Astrocyte (in vitro differentiated cells and primary cell): ENCODE measurements around the gene CSK. TPM values are rescaled to one million over a fixed set of nuclear protein-coding genes. Genes with fewer than 3 reads are reported as not detected.

Source experiments
- DNase-seq: peaks from one replicate; pipeline ENCODE4 v3.0.0-alpha.2; 2010; ENCODE audit warnings: low read depth
- FAIRE-seq: peaks from 2 replicates; lab custom pipeline; 2011; peaks lifted over from hg19 to GRCh38; lab: Jason Lieb, UNC
- H2AFZ ChIP-seq: 2 replicates; pipeline ENCODE4 v1.6.0; 2012; ENCODE audit warnings: low read depth, low read length, inconsistent platforms
- H3K27ac ChIP-seq: 2 replicates; pipeline ENCODE4 v1.5.1; 2011; ENCODE audit warnings: low read depth, low read length, inconsistent platforms
- H3K27me3 ChIP-seq: 2 replicates; pipeline ENCODE4 v1.6.0; 2011; ENCODE audit warnings: low read length, inconsistent platforms; ENCODE audit not compliant: insufficient read depth
- H3K36me3 ChIP-seq: 2 replicates; pipeline ENCODE4 v1.5.1; 2011; ENCODE audit warnings: low read length, inconsistent platforms; ENCODE audit not compliant: insufficient read depth
- H3K4me1 ChIP-seq: 2 replicates; pipeline ENCODE4 v1.5.1; 2011; ENCODE audit warnings: low read length, inconsistent platforms; ENCODE audit not compliant: insufficient read depth
- H3K4me2 ChIP-seq: 2 replicates; pipeline ENCODE4 v1.6.0; 2012; ENCODE audit warnings: low read length, inconsistent platforms
- H3K4me3 ChIP-seq: 2 replicates; pipeline ENCODE4 v1.5.1; 2011; ENCODE audit warnings: low read depth, mild to moderate bottlenecking, low read length, inconsistent platforms; ENCODE audit not compliant: insufficient read depth
- H3K79me2 ChIP-seq: 2 replicates; pipeline ENCODE4 v1.6.0; 2012; ENCODE audit warnings: mild to moderate bottlenecking, low read length, inconsistent platforms; ENCODE audit not compliant: insufficient read depth
- H3K9ac ChIP-seq: 2 replicates; pipeline ENCODE4 v1.6.0; 2012; ENCODE audit warnings: mild to moderate bottlenecking, low read length, inconsistent platforms
- H3K9me3 ChIP-seq: 2 replicates; pipeline ENCODE4 v1.5.1; 2012; ENCODE audit warnings: low read depth, mild to moderate bottlenecking, low read length, inconsistent platforms; ENCODE audit not compliant: insufficient read depth
- H4K20me1 ChIP-seq: 2 replicates; pipeline ENCODE4 v1.6.0; 2012; ENCODE audit warnings: low read length, inconsistent platforms; ENCODE audit not compliant: insufficient read depth
- H3K27ac Mint-ChIP-seq: one replicate; pipeline ENCODE4 v1.8.0; 2021; ENCODE audit warnings: mild to moderate bottlenecking, mixed read lengths; ENCODE audit not compliant: unreplicated experiment
- H3K27me3 Mint-ChIP-seq: one replicate; pipeline ENCODE4 v1.8.0; 2021; ENCODE audit warnings: low read depth, mixed read lengths; ENCODE audit not compliant: unreplicated experiment
- H3K36me3 Mint-ChIP-seq: one replicate; pipeline ENCODE4 v1.8.0; 2021; ENCODE audit warnings: low read depth, mixed read lengths; ENCODE audit not compliant: unreplicated experiment
- H3K4me1 Mint-ChIP-seq: one replicate; pipeline ENCODE4 v1.8.0; 2021; ENCODE audit warnings: low read depth, mixed read lengths; ENCODE audit not compliant: unreplicated experiment
- H3K4me3 Mint-ChIP-seq: one replicate; pipeline ENCODE4 v1.8.0; 2021; ENCODE audit warnings: mild to moderate bottlenecking, moderate library complexity, mixed read lengths; ENCODE audit not compliant: unreplicated experiment
- H3K9me3 Mint-ChIP-seq: one replicate; pipeline ENCODE4 v1.8.0; 2021; ENCODE audit warnings: mild to moderate bottlenecking, mixed read lengths; ENCODE audit not compliant: unreplicated experiment
- CTCF ChIP-seq: IDR thresholded peaks from 2 replicates; pipeline ENCODE4 v1.5.1; 2011; ENCODE audit warnings: low read depth, mild to moderate bottlenecking, inconsistent platforms, low read length, moderate library complexity; ENCODE audit not compliant: insufficient read depth
- EZH2 ChIP-seq: IDR thresholded peaks from 2 replicates; pipeline ENCODE4 v1.6.1; 2012; ENCODE audit warnings: mild to moderate bottlenecking, low read length, inconsistent platforms; ENCODE audit not compliant: insufficient read depth
- total RNA-seq: library from RNA; stranded (reverse); gene quantifications from 2 replicates; pipeline ENCODE4 v1.2.1, GENCODE V29; 2021

The CSK gene
- total RNA-seq, 1 donor from 2014 or later = 49.8 TPM

GRCh38 chr15:74742422-74742821, 39.5 kb upstream of the CSK start:
- H3K27ac Mint-ChIP-seq = no peak overlapping the region
- DNase-seq (no peak), FAIRE-seq (no peak)
- H3K36me3 Mint-ChIP-seq = peaks cover 2% of the 10 kb centered on the region
- no peak overlapping the region for H3K4me3 ChIP-seq
- H3K79me2 ChIP-seq = no peaks in the 10 kb centered on the region
- TF ChIP-seq CTCF (no peak), EZH2 (no peak)
- H3K9ac ChIP-seq = no peak overlapping the region
- H4K20me1 ChIP-seq = no peaks in the 10 kb centered on the region
- H3K4me3 Mint-ChIP-seq = no peak overlapping the region
- no peak overlapping the region for H3K27ac ChIP-seq
- peaks cover 35% of the 10 kb centered on the region for H3K27me3 Mint-ChIP-seq
- no peaks in the 10 kb centered on the region for H3K4me1 ChIP-seq
- no peaks in the 10 kb centered on the region for H3K27me3 ChIP-seq
- H3K4me1 Mint-ChIP-seq = no peaks in the 10 kb centered on the region
- peaks cover 3% of the 10 kb centered on the region for H3K9me3 ChIP-seq
- peaks cover 15% of the 10 kb centered on the region for H3K9me3 Mint-ChIP-seq
- no peak overlapping the region for H3K4me2 ChIP-seq
- no peak overlapping the region for H2AFZ ChIP-seq
- no peaks in the 10 kb centered on the region for H3K36me3 ChIP-seq

GRCh38 chr15:74746389-74746788, 35.5 kb upstream of the CSK start:
- Histone ChIP-seq H3K27ac (no peak overlapping the region), H3K36me3 (no peaks in the 10 kb centered on the region), H3K9me3 (peaks cover 3% of the 10 kb centered on the region), H3K4me1 (no peaks in the 10 kb centered on the region), H3K4me2 (no peak overlapping the region), H2AFZ (no peak overlapping the region), H3K27me3 (peaks cover 2% of the 10 kb centered on the region), H3K9ac (no peak overlapping the region), H4K20me1 (no peaks in the 10 kb centered on the region), H3K4me3 (no peak overlapping the region), H3K79me2 (no peaks in the 10 kb centered on the region)
- FAIRE-seq (peak; percentile 9), DNase-seq (no peak)
- H3K27ac Mint-ChIP-seq = no peak overlapping the region
- H3K9me3 Mint-ChIP-seq = peaks cover 7% of the 10 kb centered on the region
- peaks cover 20% of the 10 kb centered on the region for H3K27me3 Mint-ChIP-seq
- no peaks in the 10 kb centered on the region for H3K4me1 Mint-ChIP-seq
- no peak overlapping the region for H3K4me3 Mint-ChIP-seq
- H3K36me3 Mint-ChIP-seq = no peaks in the 10 kb centered on the region
- TF ChIP-seq CTCF = no peak
- TF ChIP-seq EZH2 = no peak

- no peak for FAIRE-seq
- Histone ChIP-seq H3K27me3 (peaks cover 2% of the 10 kb centered on the region), H3K9me3 (no peaks in the 10 kb centered on the region), H3K79me2 (no peaks in the 10 kb centered on the region), H3K4me3 (no peak within 1 kb of the TSS), H3K4me2 (no peak within 1 kb of the TSS), H2AFZ (no peak within 1 kb of the TSS), H3K36me3 (no peaks in the 10 kb centered on the region), H3K4me1 (no peaks in the 10 kb centered on the region), H3K9ac (no peak within 1 kb of the TSS), H4K20me1 (no peaks in the 10 kb centered on the region), H3K27ac (no peak within 1 kb of the TSS)
- TF ChIP-seq CTCF (no peak), EZH2 (no peak)
- peaks cover 20% of the 10 kb centered on the region for H3K27me3 Mint-ChIP-seq
- DNase-seq = no peak
- no peak within 1 kb of the TSS for H3K4me3 Mint-ChIP-seq
- peaks cover 2% of the 10 kb centered on the region for H3K9me3 Mint-ChIP-seq
- peaks cover 5% of the 10 kb centered on the region for H3K4me1 Mint-ChIP-seq
- no peak within 1 kb of the TSS for H3K27ac Mint-ChIP-seq
- H3K36me3 Mint-ChIP-seq = no peaks in the 10 kb centered on the region
These were observed 33.4 kb upstream of the CSK start, which contains the start of gene CYP1A2 for GRCh38 chr15:74748322-74748946. Gene CYP1A2, plus strand, starts transcription at chr15:74748845. Its CDS starts 894 bp downstream, at chr15:74749739.
